H1 (cell line): ENCODE data around the gene SLC27A6. TPM values are rescaled to one million over a fixed set of nuclear protein-coding genes. Genes with fewer than 3 reads are reported as not detected.

Experiments
- CTCF ChIA-PET: fragments of 300-600 bp; sonication (Branson Sonifier 250); formaldehyde crosslinking; loops from one replicate; lab custom pipeline; 2021; ENCODE audit not compliant: partially characterized antibody; lab: Charles Lee
- POLR2A ChIA-PET: fragments of 300-600 bp; sonication (Branson Sonifier 250); formaldehyde crosslinking; loops from one replicate; lab custom pipeline; 2021; ENCODE audit warnings: inconsistent platforms; ENCODE audit not compliant: partially characterized antibody; lab: Charles Lee
- DNase-seq, 2 experiments: peaks; one replicate each; pipeline versions ENCODE4 v3.0.0 to v3.0.0-alpha.2; 2010 to 2022; ENCODE audit warnings: low spot score in 2 of 2, low read depth in 1 of 2, mixed read lengths in 1 of 2
- FAIRE-seq: peaks from 2 replicates; lab custom pipeline; 2011; peaks lifted over from hg19 to GRCh38; lab: Jason Lieb, UNC
- H2AFZ ChIP-seq: 2 replicates; pipeline ENCODE4 v1.8.1; 2012; ENCODE audit warnings: low read length, inconsistent platforms
- H2AK5ac ChIP-seq: 2 replicates; pipeline ENCODE4 v1.6.1; 2013; ENCODE audit warnings: low read depth, low read length
- H2BK120ac ChIP-seq: replicated peaks from 2 replicates; pipeline ENCODE3; 2013; ENCODE audit warnings: low read depth, low read length, inconsistent platforms
- H2BK12ac ChIP-seq: 2 replicates; pipeline ENCODE4 v1.6.1; 2013; ENCODE audit warnings: low read depth, low read length
- H2BK15ac ChIP-seq: 2 replicates; pipeline ENCODE4 v1.6.1; 2013; ENCODE audit warnings: low read length
- H2BK20ac ChIP-seq: 2 replicates; pipeline ENCODE4 v1.6.1; 2013; ENCODE audit warnings: low read length
- H2BK5ac ChIP-seq: 2 replicates; pipeline ENCODE4 v1.6.1; 2013; ENCODE audit warnings: low read depth, low read length
- H3K14ac ChIP-seq: 2 replicates; pipeline ENCODE4 v1.6.1; 2013; ENCODE audit warnings: inconsistent platforms; ENCODE audit not compliant: insufficient read length
- H3K18ac ChIP-seq: 2 replicates; pipeline ENCODE4 v1.6.1; 2013; ENCODE audit warnings: low read length; ENCODE audit errors: extremely low read depth
- H3K23ac ChIP-seq: 2 replicates; pipeline ENCODE4 v1.6.1; 2013; ENCODE audit warnings: inconsistent platforms; ENCODE audit not compliant: insufficient read length
- H3K23me2 ChIP-seq: 2 replicates; pipeline ENCODE4 v1.6.1; 2013; ENCODE audit warnings: low read depth, low read length
- H3K27ac ChIP-seq: 2 replicates; pipeline ENCODE4 v1.6.1; 2011; ENCODE audit warnings: low read depth, low read length, inconsistent platforms
- H3K27me3 ChIP-seq, 4 experiments: replicated peaks in 1 of 4; 1 replicate in 1 of 4; 2 replicates in 3 of 4; pipeline versions ENCODE4 v1.6.1 to v1.8.1; 2011 to 2013; ENCODE audit warnings: low read length in 3 of 4, mild to moderate bottlenecking in 3 of 4, inconsistent platforms in 2 of 4, mixed read lengths in 2 of 4, moderate library complexity in 1 of 4; ENCODE audit not compliant: control insufficient read depth in 3 of 4, insufficient read depth in 3 of 4; ENCODE audit errors: extremely low read depth in 1 of 4
- H3K36me3 ChIP-seq, 4 experiments: 2 replicates each; pipeline versions ENCODE4 v1.6.1 to v1.8.1; 2011 to 2013; ENCODE audit warnings: mild to moderate bottlenecking in 4 of 4, low read length in 3 of 4, moderate library complexity in 2 of 4, control low read depth in 1 of 4, inconsistent platforms in 1 of 4; ENCODE audit not compliant: insufficient read depth in 4 of 4, control insufficient read depth in 2 of 4
- H3K4ac ChIP-seq: replicated peaks from 2 replicates; pipeline ENCODE3; 2013; ENCODE audit warnings: low read length, low read depth, mixed read lengths, inconsistent platforms; ENCODE audit not compliant: insufficient read length
- H3K4me1 ChIP-seq, 4 experiments: replicated peaks in 1 of 4; 1 replicate in 1 of 4; 2 replicates in 3 of 4; pipeline versions ENCODE4 v1.6.1 to v1.8.1; 2011 to 2013; ENCODE audit warnings: low read length in 3 of 4, inconsistent platforms in 2 of 4, mixed read lengths in 1 of 4; ENCODE audit not compliant: insufficient read depth in 4 of 4, control insufficient read depth in 3 of 4
- H3K4me2 ChIP-seq, 2 experiments: 2 replicates each; pipeline versions ENCODE4 v1.6.1 to v1.8.1; 2011 to 2013; ENCODE audit warnings: low read depth in 2 of 2, low read length in 2 of 2, control low read depth in 1 of 2, inconsistent platforms in 1 of 2, mild to moderate bottlenecking in 1 of 2; ENCODE audit not compliant: insufficient read depth in 1 of 2
- H3K4me3 ChIP-seq, 4 experiments: fragments of 200-600, 300-600 bp in 1 of 4; sonication (generic), shearing (Covaris generic), sonication (Bioruptor Twin) in 1 of 4; 2 replicates each; pipeline versions ENCODE4 v1.5.1 to v1.8.1; 2011 to 2016; ENCODE audit warnings: low read length in 4 of 4, low read depth in 3 of 4, control low read depth in 2 of 4, inconsistent platforms in 2 of 4, mild to moderate bottlenecking in 2 of 4, mixed read lengths in 1 of 4, moderate library complexity in 1 of 4; ENCODE audit not compliant: insufficient read depth in 2 of 4; ENCODE audit errors: extremely low read depth in 1 of 4
- H3K56ac ChIP-seq: replicated peaks from 2 replicates; pipeline ENCODE3; 2013; ENCODE audit warnings: low read depth, mild to moderate bottlenecking, mixed read lengths, low read length, inconsistent platforms; ENCODE audit not compliant: insufficient read length
- H3K79me1 ChIP-seq: 2 replicates; pipeline ENCODE4 v1.6.1; 2013; ENCODE audit warnings: low read depth, low read length, control low read depth
- H3K79me2 ChIP-seq, 2 experiments: 2 replicates each; pipeline versions ENCODE4 v1.6.1 to v1.8.1; 2012 to 2013; ENCODE audit warnings: low read length in 2 of 2, mild to moderate bottlenecking in 2 of 2, inconsistent platforms in 1 of 2; ENCODE audit not compliant: insufficient read depth in 2 of 2, control insufficient read depth in 1 of 2
- H3K9ac ChIP-seq, 4 experiments: replicated peaks in 1 of 4; 1 replicate in 1 of 4; 2 replicates in 3 of 4; pipeline versions ENCODE4 v1.6.1 to v1.8.1; 2011 to 2013; ENCODE audit warnings: low read depth in 3 of 4, low read length in 3 of 4, control low read depth in 2 of 4, mild to moderate bottlenecking in 2 of 4, moderate library complexity in 2 of 4, inconsistent platforms in 1 of 4; ENCODE audit errors: extremely low read depth in 1 of 4
- H3K9me3 ChIP-seq, 2 experiments: 2 replicates each; pipeline versions ENCODE4 v1.6.1 to v1.8.1; 2012 to 2013; ENCODE audit warnings: mild to moderate bottlenecking in 2 of 2, moderate library complexity in 2 of 2, control low read depth in 1 of 2, inconsistent platforms in 1 of 2, low read depth in 1 of 2, low read length in 1 of 2, mixed read lengths in 1 of 2; ENCODE audit not compliant: insufficient read depth in 2 of 2
- H4K20me1 ChIP-seq, 2 experiments: replicated peaks in 1 of 2; 2 replicates each; pipeline versions ENCODE3 to v1.8.1; 2011 to 2013; ENCODE audit warnings: inconsistent platforms in 2 of 2, low read length in 2 of 2, mild to moderate bottlenecking in 1 of 2; ENCODE audit not compliant: insufficient read depth in 2 of 2, control insufficient read depth in 1 of 2
- H4K5ac ChIP-seq: 2 replicates; pipeline ENCODE4 v1.6.1; 2013; ENCODE audit warnings: low read length, low read depth, mixed read lengths, inconsistent platforms; ENCODE audit not compliant: insufficient read length
- H4K8ac ChIP-seq: 2 replicates; pipeline ENCODE4 v1.8.0; 2013; ENCODE audit warnings: mild to moderate bottlenecking, moderate library complexity, low read length, inconsistent platforms; ENCODE audit not compliant: insufficient read depth; ENCODE audit errors: extremely low read depth
- H4K91ac ChIP-seq: replicated peaks from 2 replicates; pipeline ENCODE3; 2013; ENCODE audit warnings: low read length, mixed read lengths, inconsistent platforms; ENCODE audit not compliant: insufficient read length
- BACH1 ChIP-seq: IDR thresholded peaks from 2 replicates; pipeline ENCODE4 v1.6.1; 2012; ENCODE audit warnings: low read length, improper control_type of control experiment
- BCL11A ChIP-seq, 2 experiments: IDR thresholded peaks; one replicate each; pipeline ENCODE4 v1.6.1; 2011; ENCODE audit warnings: low read depth in 2 of 2, low read length in 2 of 2, mild to moderate bottlenecking in 2 of 2
- EZH2 ChIP-seq: fragments of 200-600 bp; sonication (generic); IDR thresholded peaks from 2 replicates; pipeline ENCODE4 v1.7.1; 2012; ENCODE audit warnings: low read depth, mild to moderate bottlenecking, moderate library complexity, low read length, inconsistent platforms; ENCODE audit not compliant: severe bottlenecking
- GABPA ChIP-seq: IDR thresholded peaks from 2 replicates; pipeline ENCODE4 v1.6.1; 2011; ENCODE audit warnings: mild to moderate bottlenecking, low read length, moderate library complexity, borderline replicate concordance; ENCODE audit not compliant: insufficient read depth
- HDAC6 ChIP-seq: IDR thresholded peaks from one replicate; pipeline ENCODE4 v1.7.1; 2012; ENCODE audit warnings: low read depth, mild to moderate bottlenecking, inconsistent platforms, low read length, moderate library complexity
- NANOG ChIP-seq: IDR thresholded peaks from 2 replicates; pipeline ENCODE4 v1.6.1; 2011; ENCODE audit warnings: low read length, low read depth, mild to moderate bottlenecking, inconsistent platforms; ENCODE audit not compliant: insufficient read depth, poor library complexity, severe bottlenecking
- RNF2 ChIP-seq: fragments of 200-900, 300-1000 bp; sonication (generic); IDR thresholded peaks from 2 replicates; pipeline ENCODE4 v1.7.1; 2016; ENCODE audit warnings: borderline replicate concordance, low read depth, mild to moderate bottlenecking, antibody characterized with exemption, low read length; ENCODE audit not compliant: poor library complexity, severe bottlenecking; ENCODE audit errors: missing control alignments
- SIX5 ChIP-seq: IDR thresholded peaks from 2 replicates; pipeline ENCODE4 v1.6.1; 2011; ENCODE audit warnings: mild to moderate bottlenecking, low read depth, low read length
- SRF ChIP-seq: IDR thresholded peaks from 2 replicates; pipeline ENCODE4 v1.6.1; 2011; ENCODE audit warnings: mild to moderate bottlenecking, low read depth, low read length, moderate library complexity
- SUZ12 ChIP-seq: fragments of 200-600 bp; sonication (generic); IDR thresholded peaks from 2 replicates; pipeline ENCODE4 v1.6.1; 2012; ENCODE audit warnings: mild to moderate bottlenecking, inconsistent platforms, low read length, moderate library complexity, mixed read lengths
- TEAD4 ChIP-seq: IDR thresholded peaks from 2 replicates; pipeline ENCODE4 v1.6.1; 2012; ENCODE audit warnings: low read depth, low read length, inconsistent platforms, mixed read lengths
- YY1 ChIP-seq: IDR thresholded peaks from 2 replicates; pipeline ENCODE4 v1.6.1; 2011; ENCODE audit warnings: low read depth, mild to moderate bottlenecking, low read length
- ZNF274 ChIP-seq: IDR thresholded peaks from 2 replicates; pipeline ENCODE4 v1.7.0; 2012; ENCODE audit warnings: low read length, borderline replicate concordance; ENCODE audit errors: extremely low read depth
- WGBS, 2 experiments: shearing (Covaris generic) in 1 of 2; methylation state at CpG; one replicate each; pipeline versions ENCODE4 v1.1.6 to v1.1.7; 2013 to 2015; ENCODE audit warnings: low lambda C conversion rate in 2 of 2, mixed read lengths in 2 of 2, inconsistent platforms in 1 of 2, low coverage in 1 of 2, missing lambda C conversion rate in 1 of 2; ENCODE audit not compliant: insufficient replicate concordance in 2 of 2, insufficient coverage in 1 of 2, insufficient read length in 1 of 2; ENCODE audit errors: extremely low coverage in 1 of 2, missing lambda C conversion rate in 1 of 2; 5-methylcytosine and 5-hydroxymethylcytosine counted together
- polyA plus RNA-seq, 7 experiments: library from polyadenylated mRNA; depleted of rRNA in 3 of 7; stranded (reverse) in 5 of 7; unstranded in 2 of 7; fragments of >200 nt in 5 of 7; fragments of 200-250 nt in 2 of 7; gene quantifications; 1 replicate in 5 of 7; 2 replicates in 1 of 7; 4 replicates in 1 of 7; pipeline versions ENCODE4 v1.2.1 to v1.2.3, GENCODE V29; 2011 to 2013; ENCODE audit warnings: missing spikeins in 2 of 7, mixed read lengths in 2 of 7
- total RNA-seq: library from RNA; stranded (reverse); fragmentation: NEBNext Ultra II Directional; extraction: Animal tissue kit (Norgen Biotek cat#: 25700); gene quantifications from 2 replicates; pipeline ENCODE4 v1.2.1, GENCODE V29; 2021

The SLC27A6 gene
- total and polyA plus RNA-seq, 2 of the 8 experiments (the other 6 are each of a cell fraction or from before 2014, with no cell fraction given): 4.0 to 4.7 TPM

GRCh38 chr5:128924299-128924698 is 41.0 kb upstream of the SLC27A6 start:
- Histone ChIP-seq H3K9me3 (no peaks in the 10 kb centered on the region), H2AFZ (no peak overlapping the region)
- TF ChIP-seq HDAC6 (no peak), TEAD4 (no peak), GABPA (no peak), NANOG (no peak), ZNF274 (no peak), SIX5 (no peak), SRF (no peak), SUZ12 (no peak), BCL11A (IDR thresholded peaks at IDR 0.05; ENCODE audit: low read depth in 2 of 2, low read length in 2 of 2) (no peak), BACH1 (no peak), EZH2 (no peak), YY1 (no peak), RNF2 (no peak)
- TF ChIP-seq, all 59 proteins: peak for 0
- Histone ChIP-seq H3K4me2 (no peak overlapping the region), H3K4me3 (no peak overlapping the region), H3K79me1 (no peaks in the 10 kb centered on the region), H3K18ac (no peak overlapping the region), H4K91ac (no peak overlapping the region), H3K9ac (no peak overlapping the region), H3K14ac (no peak overlapping the region), H3K27me3 (no peaks in the 10 kb centered on the region), H3K23me2 (no peaks in the 10 kb centered on the region), H4K8ac (no peak overlapping the region), H3K4me1 (no peaks in the 10 kb centered on the region), H2BK12ac (no peak overlapping the region), H2AK5ac (no peak overlapping the region), H3K79me2 (no peaks in the 10 kb centered on the region), H3K36me3 (no peaks in the 10 kb centered on the region; a peak in 1 of 8 replicates), H2BK120ac (no peak overlapping the region), H3K56ac (no peak overlapping the region), H3K27ac (no peak overlapping the region), H4K5ac (no peak overlapping the region), H4K20me1 (no peaks in the 10 kb centered on the region), H2BK5ac (no peak overlapping the region), H3K23ac (no peak overlapping the region), H2BK15ac (no peak overlapping the region), H2BK20ac (no peak overlapping the region), H3K4ac (no peak overlapping the region)
- ChIA-PET POLR2A (no interaction called here), CTCF (interaction anchor here (1.4 to 3.5 kb wide), 3 partner anchors 19 to 211 kb away, joined by 3 to 15 read pairs (median 5); no protein-coding TSS in a partner anchor)
- DNase-seq (no peak), FAIRE-seq (no peak)
- WGBS, 2 experiments: 96% methylated on average over 2 of the region's 2 CpGs; no CpG with 5 or more reads in 1 of the 2 experiments
